HPDE6-E6E7 (cell line): Measurements from ENCODE around the gene TMEM59L.
"Not testable (repeated sequence)": the region's sequence is repeated elsewhere in the genome, so short reads cannot be mapped to it uniquely, and the experiment has no call there.

Experiments used
- DNase-seq: peaks from one replicate; pipeline ENCODE4 v3.0.0; 2011; ENCODE audit warnings: missing footprints; ENCODE audit errors: extremely low spot score

The TMEM59L gene

GRCh38 chr19:18594096-18594823 is 18.4 kb upstream of the TMEM59L start:
- peak; percentile 81 for DNase-seq

- no peak for DNase-seq
These were observed 17.8 kb upstream of the TMEM59L start for GRCh38 chr19:18594824-18595373.

GRCh38 chr19:18595475-18595874 is 17.2 kb upstream of the TMEM59L start:
- DNase-seq, result no peak

GRCh38 chr19:18596752-18597157 is 15.9 kb upstream of the TMEM59L start:
- no peak for DNase-seq

- DNase-seq, result no peak
These were observed 14.6 kb upstream of the TMEM59L start for GRCh38 chr19:18597809-18598660.

- no peak for DNase-seq
These were observed 13.2 kb upstream of the TMEM59L start for GRCh38 chr19:18599485-18599884.

GRCh38 chr19:18600692-18601397 is 11.8 kb upstream of the TMEM59L start:
- not testable (repeated sequence) for DNase-seq

- no peak for DNase-seq
These were observed 10.8 kb upstream of the TMEM59L start for GRCh38 chr19:18601875-18602274.

GRCh38 chr19:18603255-18603957 is 9.3 kb upstream of the TMEM59L start:
- no peak for DNase-seq

- DNase-seq, result no peak
These were observed 8.5 kb upstream of the TMEM59L start for GRCh38 chr19:18603958-18604819.

GRCh38 chr19:18604820-18605159 is 7.9 kb upstream of the TMEM59L start:
- no peak for DNase-seq

GRCh38 chr19:18605196-18605545 is 7.5 kb upstream of the TMEM59L start:
- DNase-seq, result no peak

GRCh38 chr19:18605546-18606280 is 7.0 kb upstream of the TMEM59L start:
- DNase-seq, result no peak

- no peak for DNase-seq
These were observed 6.1 kb upstream of the TMEM59L start, which contains the start of gene CRLF1 for GRCh38 chr19:18606281-18607225. Gene CRLF1 (minus strand): TSS chr19:18606799. CDS start chr19:18606656, 143 bp downstream.

GRCh38 chr19:18607226-18608101 is 5.2 kb upstream of the TMEM59L start:
- DNase-seq, result no peak

- DNase-seq, result no peak
These were observed 4.4 kb upstream of the TMEM59L start for GRCh38 chr19:18608102-18608804.
